GM12873 (cell line): Measurements from ENCODE around the gene CKM.

Source experiments
- CTCF ChIP-seq: IDR thresholded peaks from 2 replicates; pipeline ENCODE4 v1.5.1; 2012; ENCODE audit warnings: low read depth, mild to moderate bottlenecking, moderate library complexity, low read length, control low read depth; ENCODE audit not compliant: insufficient read depth; ENCODE audit errors: missing control alignments

CKM gene

GRCh38 chr19:45348367-45349125, 25.9 kb upstream of the CKM start:
- TF ChIP-seq CTCF, result no peak

GRCh38 chr19:45347570-45348366, 25.1 kb upstream of the CKM start:
- TF ChIP-seq CTCF, result no peak

GRCh38 chr19:45346449-45346848, 23.8 kb upstream of the CKM start:
- no peak for TF ChIP-seq CTCF

- no peak for TF ChIP-seq CTCF
Measured at GRCh38 chr19:45345506-45345860, 22.8 kb upstream of the CKM start.

GRCh38 chr19:45344621-45345505, 22.2 kb upstream of the CKM start:
- no peak for TF ChIP-seq CTCF

- no peak for TF ChIP-seq CTCF
Measured at GRCh38 chr19:45342911-45343310, 20.2 kb upstream of the CKM start.
